Activated CD8-positive, alpha-beta memory T cell treated with anti-CD3 and anti-CD28 coated beads for 48 hours (primary cell): Measurements from ENCODE around the gene MCM6.

Experiments used
- DNase-seq, 3 experiments: peaks; one replicate each; pipeline ENCODE4 v3.0.0-alpha.2; 2020; ENCODE audit warnings: low read depth in 2 of 3, low spot score in 2 of 3

MCM6 gene

DNA sequence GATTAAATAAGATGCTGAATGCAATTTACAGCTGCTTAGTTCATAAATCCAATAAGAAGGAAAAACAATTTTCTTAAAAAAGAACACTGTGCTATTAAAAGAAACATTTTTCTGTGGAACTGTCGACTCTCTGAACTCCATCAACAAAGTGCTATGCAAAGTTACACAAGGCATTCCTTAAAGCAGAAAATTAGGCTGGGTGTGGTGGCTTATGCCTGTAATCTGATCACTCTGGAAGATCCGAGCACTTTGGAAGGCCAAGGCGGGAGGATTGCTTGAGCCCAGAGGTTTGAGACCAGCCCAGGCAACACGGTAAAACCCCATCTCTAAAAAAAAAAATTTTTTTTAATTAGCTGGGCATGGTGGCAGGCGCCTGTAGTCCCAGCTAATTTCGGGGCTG is 13.0 kb downstream of the MCM6 start:
- no peak for DNase-seq

DNA sequence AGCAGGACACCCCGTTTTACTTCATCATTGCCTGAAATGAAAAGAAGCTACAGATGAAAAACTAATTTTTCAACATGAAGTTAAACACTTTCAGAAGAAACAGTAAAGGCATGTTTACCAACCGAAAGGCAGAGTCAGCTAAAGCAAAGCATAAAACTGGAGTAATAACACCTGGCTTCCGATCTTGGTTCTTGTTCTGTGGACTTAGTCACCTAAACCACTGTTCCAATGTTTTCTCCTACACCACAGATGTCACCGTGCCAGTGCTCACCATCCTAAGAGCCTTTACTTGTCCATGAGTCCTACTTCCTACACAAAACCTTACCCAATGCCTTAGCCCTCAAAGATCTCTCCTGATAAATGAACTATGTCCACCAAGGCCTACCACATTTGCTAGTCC is 13.5 kb downstream of the MCM6 start:
- DNase-seq, result no peak

- DNase-seq, result no peak
These were observed 22.8 kb downstream of the MCM6 start for GRCh38 chr2:135853401-135853800.

- no peak for DNase-seq
These were observed 24.4 kb downstream of the MCM6 start for GRCh38 chr2:135851858-135852257.

DNA sequence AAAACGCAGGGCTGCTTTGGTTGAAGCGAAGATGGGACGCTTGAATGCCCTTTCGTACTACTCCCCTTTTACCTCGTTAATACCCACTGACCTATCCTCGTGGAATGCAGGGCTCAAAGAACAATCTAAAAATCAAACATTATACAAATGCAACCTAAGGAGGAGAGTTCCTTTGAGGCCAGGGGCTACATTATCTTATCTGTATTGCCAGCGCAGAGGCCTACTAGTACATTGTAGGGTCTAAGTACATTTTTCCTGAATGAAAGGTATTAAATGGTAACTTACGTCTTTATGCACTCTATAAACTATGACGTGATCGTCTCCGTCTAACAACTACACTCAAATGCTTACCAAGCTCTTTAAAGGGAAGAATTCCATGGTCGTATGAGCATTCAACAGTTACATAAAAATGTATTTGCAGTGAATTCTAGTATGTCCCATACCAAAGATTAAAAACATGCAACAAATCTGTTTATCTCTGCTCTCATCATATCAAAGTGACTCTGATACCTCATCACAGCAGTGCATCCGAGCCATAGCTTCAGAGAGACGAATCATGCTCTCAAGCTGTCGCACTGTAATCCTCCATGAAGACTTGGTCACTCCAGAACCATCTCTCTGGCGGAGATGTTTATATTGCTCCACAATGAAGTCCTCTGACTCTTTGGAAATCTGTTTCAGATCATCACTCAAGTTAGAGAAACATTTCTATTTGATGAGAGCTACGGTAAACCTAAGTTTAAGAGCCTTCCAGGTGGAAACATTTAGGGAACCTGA is 25.2 kb downstream of the MCM6 start:
- DNase-seq, result no peak

DNA sequence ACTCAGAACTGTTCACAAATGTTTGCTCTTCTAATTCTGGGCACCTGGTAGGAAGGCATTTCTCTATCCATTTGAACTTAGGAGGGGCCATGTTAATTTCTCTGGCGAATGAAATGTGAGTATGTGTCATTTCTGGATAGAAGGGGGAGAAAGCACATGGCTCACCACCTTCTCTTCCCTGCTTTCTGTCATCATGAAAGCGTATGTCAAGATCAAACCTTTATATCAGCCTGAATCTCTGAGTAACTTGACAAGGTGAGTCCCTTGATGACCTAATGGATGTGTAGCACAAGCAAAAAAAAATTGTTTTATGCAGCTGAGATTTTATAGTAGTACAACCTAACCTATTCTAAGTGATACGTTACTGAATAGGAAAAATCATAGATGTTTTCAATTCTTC is 27.2 kb downstream of the MCM6 start:
- DNase-seq, result no peak

GRCh38 chr2:135845997-135846396 is 30.2 kb downstream of the MCM6 start:
- no peak for DNase-seq

DNA sequence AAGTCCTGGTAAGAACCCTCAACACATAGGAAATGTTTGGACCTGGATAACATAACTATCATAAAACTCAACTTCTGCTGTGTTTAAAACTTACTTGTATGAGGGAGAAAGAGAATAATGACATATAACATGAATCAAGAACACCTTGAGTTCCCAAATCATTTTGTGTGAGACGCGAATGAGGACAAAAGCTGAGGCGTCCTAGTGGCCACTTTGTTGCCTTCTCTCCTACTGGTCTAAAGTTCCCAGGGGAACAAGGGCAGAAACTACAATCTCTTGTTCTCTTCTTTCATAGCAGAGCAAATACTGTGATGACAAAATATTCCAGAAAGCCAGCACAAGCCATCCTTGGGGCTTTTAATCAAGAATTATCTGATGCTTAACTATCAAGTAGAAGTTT is 31.0 kb downstream of the MCM6 start:
- no peak for DNase-seq

- DNase-seq, result no peak
These were observed 31.8 kb downstream of the MCM6 start for GRCh38 chr2:135844301-135844895.

GRCh38 chr2:135843671-135844070 is 32.6 kb downstream of the MCM6 start:
- DNase-seq, result no peak

DNA sequence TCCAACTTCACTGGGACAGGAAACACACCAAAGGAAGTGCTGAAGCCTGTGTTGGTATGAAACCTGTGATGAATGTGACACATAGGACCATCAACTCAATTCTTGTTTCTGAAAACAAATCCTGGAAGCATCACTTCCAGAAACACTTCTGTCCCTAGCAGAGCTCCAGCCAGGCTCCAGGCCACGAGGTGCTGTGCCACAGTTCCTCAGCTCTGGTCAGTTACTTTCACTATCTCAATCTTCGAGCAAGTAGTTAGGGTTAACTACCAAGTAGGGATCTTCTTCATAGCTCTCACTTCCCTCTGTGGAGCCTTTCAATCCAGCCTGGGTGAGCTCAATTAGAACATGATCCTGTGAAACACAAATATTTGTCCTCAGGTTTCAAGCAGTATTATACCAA is 35.6 kb downstream of the MCM6 start:
- DNase-seq, result no peak

- no peak for DNase-seq
These were observed 36.5 kb downstream of the MCM6 start for GRCh38 chr2:135839713-135840112.

DNA sequence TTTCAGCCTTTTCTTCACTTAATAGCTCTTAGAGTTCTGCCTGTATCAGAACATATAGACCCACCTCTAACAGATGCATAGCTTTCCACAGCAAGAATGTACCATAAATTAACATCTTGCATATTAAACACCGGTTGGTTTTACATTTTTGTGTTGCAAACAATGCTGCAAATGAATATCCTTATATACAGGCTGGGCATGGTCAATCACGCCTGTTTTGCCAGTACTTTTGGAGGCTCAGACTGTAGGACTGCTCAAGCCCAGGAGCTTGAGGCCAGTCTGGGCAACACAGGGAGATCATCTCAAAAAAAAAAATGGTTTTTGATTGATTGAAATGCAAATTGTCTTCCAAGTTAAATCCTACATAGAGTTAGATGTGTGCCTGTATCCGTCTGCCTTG is 37.7 kb downstream of the MCM6 start:
- DNase-seq, result no peak

DNA sequence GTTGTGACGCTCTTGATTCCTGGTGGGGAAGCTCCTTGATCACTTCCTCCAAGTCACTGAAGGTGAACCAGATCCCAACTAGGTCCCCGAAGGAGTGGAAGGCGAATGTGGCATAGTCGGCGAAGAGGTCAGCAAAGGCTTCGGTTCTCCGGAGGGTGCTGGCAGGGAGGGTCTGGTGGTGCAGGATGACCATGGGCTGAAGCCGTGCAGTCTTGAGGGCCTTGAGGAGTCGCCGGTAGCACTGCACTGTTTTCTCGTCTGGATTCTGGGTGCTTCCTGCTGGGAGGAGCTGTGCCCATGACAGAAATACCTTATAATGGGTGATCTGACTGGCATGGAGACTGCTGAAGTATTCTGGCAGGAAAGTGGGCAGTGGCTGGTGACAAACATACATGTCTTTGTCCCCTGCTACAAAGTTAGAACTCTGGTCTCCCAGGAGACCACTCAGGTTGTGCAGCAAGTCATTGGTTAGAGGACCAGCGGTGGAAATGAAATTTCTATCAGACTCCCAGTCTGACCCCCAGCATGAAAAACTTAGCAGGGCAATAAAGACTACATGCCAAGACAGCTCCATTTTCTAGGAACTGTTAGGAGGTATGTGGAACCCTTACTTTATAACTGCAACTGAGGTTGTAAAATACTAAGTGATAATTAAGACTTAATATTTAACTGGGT is 39.5 kb downstream of the MCM6 start, which contains the start of gene LCT:
Gene LCT (minus strand): TSS at position 589 of the 675 bp plus-strand sequence. CDS start 15 bp downstream, at position 574.
- DNase-seq, result no peak

DNA sequence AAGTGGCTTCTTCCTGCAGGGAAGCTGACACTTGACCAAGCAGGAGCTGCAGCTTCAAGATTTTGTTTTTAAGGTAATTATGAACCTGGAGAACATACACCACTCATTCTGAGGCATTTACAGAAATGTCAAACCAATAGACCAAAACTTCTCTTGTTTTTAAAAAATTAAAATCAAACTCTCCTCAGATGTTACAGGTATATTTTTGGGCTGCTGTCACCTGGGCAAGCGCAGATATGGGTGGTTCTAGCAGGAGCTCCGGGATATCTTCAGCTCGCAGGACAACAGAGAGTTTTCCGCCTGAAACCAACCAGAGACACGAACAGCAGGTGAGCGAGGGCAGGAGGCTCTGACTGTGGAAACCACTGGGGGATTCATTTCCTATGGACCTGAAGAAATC is 43.4 kb downstream of the MCM6 start:
- no peak for DNase-seq

GRCh38 chr2:135831180-135831812 is 44.9 kb downstream of the MCM6 start:
- DNase-seq, result no peak

DNA sequence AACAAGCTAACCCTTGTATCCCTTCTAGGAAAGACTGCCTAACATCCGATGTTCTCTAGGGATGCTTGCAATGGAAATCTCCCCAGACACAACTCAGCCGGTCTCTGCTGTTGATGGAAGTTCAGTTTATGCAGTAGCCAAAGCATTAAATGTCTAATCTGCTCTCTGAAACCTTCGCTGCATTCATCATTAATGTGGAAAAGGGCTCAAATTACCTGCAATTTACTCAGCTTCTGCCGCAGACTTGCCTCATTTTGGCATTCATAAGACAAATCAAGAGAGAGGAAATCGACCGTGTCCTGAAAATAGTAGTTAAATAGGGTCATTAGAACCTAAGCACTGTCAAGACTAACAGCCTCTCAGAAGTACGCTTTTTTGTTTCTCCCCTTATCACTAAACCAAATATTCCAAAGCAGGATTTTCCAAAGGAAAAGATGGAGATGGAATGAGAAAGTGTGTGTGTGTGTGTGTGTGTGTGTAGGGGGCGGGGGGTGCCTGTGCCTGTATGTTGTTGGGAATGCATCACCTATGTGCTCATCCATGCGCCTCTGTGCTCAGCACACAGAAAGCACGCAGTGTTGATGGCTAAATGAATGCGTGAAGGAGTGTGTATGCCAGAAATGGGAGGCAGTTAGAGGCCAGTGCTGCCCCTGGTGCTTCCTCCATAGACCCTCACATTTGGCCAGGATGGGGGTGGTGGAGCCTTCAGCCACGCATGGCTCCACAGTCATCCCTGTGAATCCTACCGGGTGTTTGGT is 46.7 kb downstream of the MCM6 start:
- no peak for DNase-seq

DNA sequence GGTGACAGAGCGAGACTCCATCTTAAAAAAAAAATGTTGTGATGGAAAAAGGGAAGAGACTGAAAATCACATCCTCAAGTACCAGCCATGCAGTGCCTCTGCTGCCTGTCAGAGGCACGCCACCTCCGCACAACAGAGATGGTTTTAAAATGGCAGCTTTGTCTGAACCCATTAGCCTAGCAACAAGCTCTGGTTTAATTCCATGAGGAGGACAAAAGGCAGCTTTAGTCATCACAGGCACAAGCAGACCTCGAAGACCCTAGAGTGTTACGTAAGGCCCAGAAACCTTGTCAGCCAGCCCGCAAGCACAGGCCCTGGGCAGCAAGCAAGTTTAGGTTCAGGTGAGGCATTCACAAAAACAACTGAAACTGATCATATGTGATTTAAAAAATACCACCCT is 49.7 kb downstream of the MCM6 start:
- DNase-seq, result no peak

- no peak for DNase-seq
These were observed 50.6 kb downstream of the MCM6 start for GRCh38 chr2:135825550-135826176.

- no peak for DNase-seq
These were observed 51.1 kb downstream of the MCM6 start for GRCh38 chr2:135825131-135825530.

DNA sequence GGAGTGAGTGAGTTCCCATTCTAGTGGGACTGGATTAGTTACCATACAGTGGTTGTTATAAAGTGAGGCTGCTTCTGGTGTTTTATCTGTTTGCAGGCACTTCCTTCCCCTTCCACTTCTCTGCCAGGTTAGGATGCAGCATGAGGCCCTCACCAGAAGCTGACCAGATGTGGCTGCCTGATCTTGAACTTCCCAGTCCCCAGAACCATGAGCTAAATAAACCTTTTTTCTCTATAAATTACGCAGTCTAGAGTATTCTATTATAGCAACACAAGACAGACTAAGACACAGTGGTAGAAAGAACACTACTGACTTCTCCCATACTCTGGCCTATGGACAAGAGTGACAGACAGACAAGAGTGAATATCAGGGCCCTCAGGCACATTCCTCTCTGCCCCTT is 53.4 kb downstream of the MCM6 start:
- DNase-seq, result no peak
